ENCODE data around the gene CAB39.

- TF ChIP-seq, protein P1, sequence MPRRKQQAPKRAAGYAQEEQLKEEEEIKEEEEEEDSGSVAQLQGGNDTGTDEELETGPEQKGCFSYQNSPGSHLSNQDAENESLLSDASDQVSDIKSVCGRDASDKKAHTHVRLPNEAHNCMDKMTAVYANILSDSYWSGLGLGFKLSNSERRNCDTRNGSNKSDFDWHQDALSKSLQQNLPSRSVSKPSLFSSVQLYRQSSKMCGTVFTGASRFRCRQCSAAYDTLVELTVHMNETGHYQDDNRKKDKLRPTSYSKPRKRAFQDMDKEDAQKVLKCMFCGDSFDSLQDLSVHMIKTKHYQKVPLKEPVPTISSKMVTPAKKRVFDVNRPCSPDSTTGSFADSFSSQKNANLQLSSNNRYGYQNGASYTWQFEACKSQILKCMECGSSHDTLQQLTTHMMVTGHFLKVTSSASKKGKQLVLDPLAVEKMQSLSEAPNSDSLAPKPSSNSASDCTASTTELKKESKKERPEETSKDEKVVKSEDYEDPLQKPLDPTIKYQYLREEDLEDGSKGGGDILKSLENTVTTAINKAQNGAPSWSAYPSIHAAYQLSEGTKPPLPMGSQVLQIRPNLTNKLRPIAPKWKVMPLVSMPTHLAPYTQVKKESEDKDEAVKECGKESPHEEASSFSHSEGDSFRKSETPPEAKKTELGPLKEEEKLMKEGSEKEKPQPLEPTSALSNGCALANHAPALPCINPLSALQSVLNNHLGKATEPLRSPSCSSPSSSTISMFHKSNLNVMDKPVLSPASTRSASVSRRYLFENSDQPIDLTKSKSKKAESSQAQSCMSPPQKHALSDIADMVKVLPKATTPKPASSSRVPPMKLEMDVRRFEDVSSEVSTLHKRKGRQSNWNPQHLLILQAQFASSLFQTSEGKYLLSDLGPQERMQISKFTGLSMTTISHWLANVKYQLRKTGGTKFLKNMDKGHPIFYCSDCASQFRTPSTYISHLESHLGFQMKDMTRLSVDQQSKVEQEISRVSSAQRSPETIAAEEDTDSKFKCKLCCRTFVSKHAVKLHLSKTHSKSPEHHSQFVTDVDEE (CRISPR knock-in tag; IDR thresholded peaks at IDR 0.05), result no peak
- TF ChIP-seq ZFP3 (CRISPR knock-in tag; IDR thresholded peaks at IDR 0.05) (no peak), GLIS3 (CRISPR knock-in tag; IDR thresholded peaks at IDR 0.05) (no peak), RARB (CRISPR knock-in tag; IDR thresholded peaks at IDR 0.05) (no peak), ISL1 (CRISPR knock-in tag; IDR thresholded peaks at IDR 0.05) (no peak), OSR1 (CRISPR knock-in tag; IDR thresholded peaks at IDR 0.05) (no peak), ZNF8 (CRISPR knock-in tag; IDR thresholded peaks at IDR 0.05) (no peak)
- TF ChIP-seq, protein P2, sequence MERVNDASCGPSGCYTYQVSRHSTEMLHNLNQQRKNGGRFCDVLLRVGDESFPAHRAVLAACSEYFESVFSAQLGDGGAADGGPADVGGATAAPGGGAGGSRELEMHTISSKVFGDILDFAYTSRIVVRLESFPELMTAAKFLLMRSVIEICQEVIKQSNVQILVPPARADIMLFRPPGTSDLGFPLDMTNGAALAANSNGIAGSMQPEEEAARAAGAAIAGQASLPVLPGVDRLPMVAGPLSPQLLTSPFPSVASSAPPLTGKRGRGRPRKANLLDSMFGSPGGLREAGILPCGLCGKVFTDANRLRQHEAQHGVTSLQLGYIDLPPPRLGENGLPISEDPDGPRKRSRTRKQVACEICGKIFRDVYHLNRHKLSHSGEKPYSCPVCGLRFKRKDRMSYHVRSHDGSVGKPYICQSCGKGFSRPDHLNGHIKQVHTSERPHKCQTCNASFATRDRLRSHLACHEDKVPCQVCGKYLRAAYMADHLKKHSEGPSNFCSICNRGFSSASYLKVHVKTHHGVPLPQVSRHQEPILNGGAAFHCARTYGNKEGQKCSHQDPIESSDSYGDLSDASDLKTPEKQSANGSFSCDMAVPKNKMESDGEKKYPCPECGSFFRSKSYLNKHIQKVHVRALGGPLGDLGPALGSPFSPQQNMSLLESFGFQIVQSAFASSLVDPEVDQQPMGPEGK (CRISPR knock-in tag; IDR thresholded peaks at IDR 0.05; ENCODE audit: borderline replicate concordance), result no peak
- TF ChIP-seq, protein P3, sequence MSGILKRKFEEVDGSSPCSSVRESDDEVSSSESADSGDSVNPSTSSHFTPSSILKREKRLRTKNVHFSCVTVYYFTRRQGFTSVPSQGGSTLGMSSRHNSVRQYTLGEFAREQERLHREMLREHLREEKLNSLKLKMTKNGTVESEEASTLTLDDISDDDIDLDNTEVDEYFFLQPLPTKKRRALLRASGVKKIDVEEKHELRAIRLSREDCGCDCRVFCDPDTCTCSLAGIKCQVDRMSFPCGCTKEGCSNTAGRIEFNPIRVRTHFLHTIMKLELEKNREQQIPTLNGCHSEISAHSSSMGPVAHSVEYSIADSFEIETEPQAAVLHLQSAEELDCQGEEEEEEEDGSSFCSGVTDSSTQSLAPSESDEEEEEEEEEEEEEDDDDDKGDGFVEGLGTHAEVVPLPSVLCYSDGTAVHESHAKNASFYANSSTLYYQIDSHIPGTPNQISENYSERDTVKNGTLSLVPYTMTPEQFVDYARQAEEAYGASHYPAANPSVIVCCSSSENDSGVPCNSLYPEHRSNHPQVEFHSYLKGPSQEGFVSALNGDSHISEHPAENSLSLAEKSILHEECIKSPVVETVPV (CRISPR knock-in tag; IDR thresholded peaks at IDR 0.05), result no peak
Measured at GRCh38 chr2:230697676-230698075, 15.0 kb upstream of the CAB39 start.

All from SK-N-SH treated with all-trans-retinoic acid at 6 μM for 48 hours (cell line).